Myocyte (in vitro differentiated cells): ENCODE results near the gene ETV3. TPM values are rescaled to one million over a fixed set of nuclear protein-coding genes. Genes with fewer than 3 reads are reported as not detected.
"Not testable (repeated sequence)": the region's sequence is repeated elsewhere in the genome, so short reads cannot be mapped to it uniquely, and the experiment has no call there.

Experiments
- DNase-seq: peaks from one replicate; pipeline ENCODE4 v3.0.0-alpha.2; 2012; ENCODE audit warnings: low read depth
- polyA plus RNA-seq: library from polyadenylated mRNA; unstranded; fragments of >200 nt; gene quantifications from one replicate; pipeline ENCODE4 v1.2.1, GENCODE V29; 2012; ENCODE audit warnings: missing spikeins
- total RNA-seq: library from RNA; depleted of rRNA; stranded (reverse); fragments of >200 nt; gene quantifications from 2 replicates; pipeline ENCODE4 v1.2.3, GENCODE V29; 2014

Gene ETV3
- total RNA-seq: 9.7 and 11.7 TPM in 2 replicates
- 12.2 TPM for polyA plus RNA-seq

- DNase-seq: peak; percentile 89
Observed at GRCh38 chr1:157138220-157139051, at the start of gene ETV3. TSS of gene ETV3 (minus strand) at chr1:157138395. CDS start at chr1:157136352, 2,043 bp downstream.

- DNase-seq: no peak
Observed at GRCh38 chr1:157186281-157186992, 48.2 kb upstream of the ETV3 start.

- DNase-seq: no peak
Observed at GRCh38 chr1:157183870-157184269, 45.7 kb upstream of the ETV3 start.

GRCh38 chr1:157182371-157182770 lies 44.2 kb upstream of the ETV3 start:
- not testable (repeated sequence) for DNase-seq

GRCh38 chr1:157181790-157182189 lies 43.6 kb upstream of the ETV3 start:
- no peak for DNase-seq

GRCh38 chr1:157181258-157181657 lies 43.1 kb upstream of the ETV3 start:
- DNase-seq: no peak

- no peak for DNase-seq
Observed at GRCh38 chr1:157178490-157178889, 40.3 kb upstream of the ETV3 start.

GRCh38 chr1:157177733-157178394 lies 39.7 kb upstream of the ETV3 start:
- no peak for DNase-seq

GRCh38 chr1:157176591-157177121 lies 38.5 kb upstream of the ETV3 start:
- DNase-seq: no peak

- DNase-seq: no peak
Observed at GRCh38 chr1:157176016-157176415, 37.8 kb upstream of the ETV3 start.

- no peak for DNase-seq
Observed at GRCh38 chr1:157173900-157174410, 35.8 kb upstream of the ETV3 start.

GRCh38 chr1:157173241-157173640 lies 35.0 kb upstream of the ETV3 start:
- not testable (repeated sequence) for DNase-seq

- DNase-seq: not testable (repeated sequence)
Observed at GRCh38 chr1:157172591-157172990, 34.4 kb upstream of the ETV3 start.

- DNase-seq: not testable (repeated sequence)
Observed at GRCh38 chr1:157171903-157172503, 33.8 kb upstream of the ETV3 start.

- DNase-seq: no peak
Observed at GRCh38 chr1:157170677-157171515, 32.7 kb upstream of the ETV3 start.

GRCh38 chr1:157168015-157168414 lies 29.8 kb upstream of the ETV3 start:
- no peak for DNase-seq

GRCh38 chr1:157167437-157167836 lies 29.2 kb upstream of the ETV3 start:
- no peak for DNase-seq

- no peak for DNase-seq
Observed at GRCh38 chr1:157166590-157166989, 28.4 kb upstream of the ETV3 start.

GRCh38 chr1:157163273-157164127 lies 25.3 kb upstream of the ETV3 start:
- DNase-seq: peak; percentile 65
